Sigmoid colon (tissue), 7 donors: Measurements from ENCODE around the gene EDC4. TPM values are rescaled to one million over a fixed set of nuclear protein-coding genes. Genes with fewer than 3 reads are reported as not detected.

ENCODE experiments used
- DNase-seq: peaks from one replicate; pipeline ENCODE4 v3.0.0-alpha.2; 2019
- H3K27ac ChIP-seq, 4 donors: fragments of 200-600 bp; sonication (generic); one replicate each; pipeline ENCODE4 v1.5.1; 2016 to 2019; ENCODE audit warnings: mild to moderate bottlenecking in 1 of 4
- H3K27me3 ChIP-seq, 3 donors: fragments of 200-600 bp; sonication (generic); one replicate each; pipeline ENCODE4 v1.5.1; 2019; ENCODE audit warnings: mild to moderate bottlenecking in 1 of 3
- H3K36me3 ChIP-seq, 4 donors: fragments of 200-600 bp; sonication (generic); one replicate each; pipeline ENCODE4 v1.5.1; 2016 to 2019
- H3K4me1 ChIP-seq, 4 donors: fragments of 200-600 bp; sonication (generic); one replicate each; pipeline ENCODE4 v1.5.1; 2017 to 2019
- H3K4me3 ChIP-seq, 4 donors: fragments of 200-600 bp; sonication (generic); one replicate each; pipeline ENCODE4 v1.5.1; 2017 to 2019; ENCODE audit warnings: mild to moderate bottlenecking in 2 of 4, moderate library complexity in 1 of 4
- H3K9me3 ChIP-seq, 4 donors: fragments of 200-600 bp in 3 of 4; sonication (generic) in 3 of 4; one replicate each; pipeline versions ENCODE4 v1.5.1 to v1.6.1; 2013 to 2019
- CTCF ChIP-seq, 4 experiments: fragments of 450-650 bp in 3 of 4; fragments of 200-600 bp in 1 of 4; IDR thresholded peaks; one replicate each; pipeline ENCODE4 v1.5.1; 2016 to 2019; ENCODE audit warnings: antibody characterized with exemption in 4 of 4, mild to moderate bottlenecking in 3 of 4, moderate library complexity in 2 of 4
- EP300 ChIP-seq, 4 donors: sonication (generic); formaldehyde crosslinking; IDR thresholded peaks; one replicate each; pipeline ENCODE4 v1.6.1; 2017; ENCODE audit warnings: antibody characterized with exemption in 4 of 4
- POLR2A ChIP-seq, 2 donors: fragments of 450-650 bp; IDR thresholded peaks; one replicate each; pipeline ENCODE4 v1.6.1; 2016; ENCODE audit warnings: antibody characterized with exemption in 2 of 2, mild to moderate bottlenecking in 2 of 2, moderate library complexity in 2 of 2
- POLR2AphosphoS5 ChIP-seq, 4 donors: sonication (generic); formaldehyde crosslinking; IDR thresholded peaks; one replicate each; pipeline ENCODE4 v1.6.1; 2017; ENCODE audit warnings: antibody characterized with exemption in 4 of 4
- WGBS, 2 donors: extraction: QIAGEN DNeasy Blood & Tissue Kit; methylation state at CpG; one replicate each; pipeline ENCODE4 v1.1.7; 2013; 5-methylcytosine and 5-hydroxymethylcytosine counted together
- intact Hi-C: fragments of 100-400 bp; cut with DNase I; formaldehyde crosslinking; loops from one replicate; pipeline ENCODE4 v1.15.1; 2023
- polyA plus RNA-seq, 3 donors: library from polyadenylated mRNA; stranded (reverse); fragments of 200-250 nt; gene quantifications; one replicate each; pipeline ENCODE4 v1.2.3, GENCODE V29; 2013
- total RNA-seq, 4 donors: library from RNA; depleted of rRNA; stranded (reverse); fragments of >200 nt; gene quantifications; one replicate each; pipeline ENCODE4 v1.1.0, GENCODE V29; 2016
- donor health status: healthy with polysubstance abuse.
- donor health status: Bipolar disorder and iron deficiency.
- donor health status: healthy.

Gene EDC4
- total and polyA plus RNA-seq, 7 donors = 24.5 to 48.9 (median 33.5) TPM

- peaks cover 0 to 46% (median 25%) of the 10 kb centered on the region in 4 donors for H3K4me1 ChIP-seq
- no peak overlapping the region for H3K4me3 ChIP-seq
- intact Hi-C loops = no loop called here
- TF ChIP-seq POLR2A (IDR thresholded peaks at IDR 0.05) (no peak), POLR2AphosphoS5 (IDR thresholded peaks at IDR 0.05) (no peak), CTCF (IDR thresholded peaks at IDR 0.05) (no peak), EP300 (IDR thresholded peaks at IDR 0.05) (no peak)
- no peak overlapping the region for H3K27ac ChIP-seq
- H3K9me3 ChIP-seq = no peaks in the 10 kb centered on the region
- peaks cover under 1 to 10% (median 4%) of the 10 kb centered on the region in 4 donors for H3K36me3 ChIP-seq
- 86 to 91% methylated on average over 5 of the region's 5 CpGs for WGBS, 2 donors
- H3K27me3 ChIP-seq = no peaks in the 10 kb centered on the region
- no peak for DNase-seq
These were observed 49.4 kb downstream of the EDC4 start for GRCh38 chr16:67922221-67922620.

- H3K9me3 ChIP-seq = no peaks in the 10 kb centered on the region
- no peaks in the 10 kb centered on the region for H3K27me3 ChIP-seq
- no peak for DNase-seq
- 90 to 91% methylated on average over 8 of the region's 8 CpGs for WGBS, 2 donors
- intact Hi-C loops = no loop called here
- peaks cover 5 to 15% (median 9%) of the 10 kb centered on the region in 4 donors for H3K36me3 ChIP-seq
- no peak overlapping the region for H3K4me3 ChIP-seq
- TF ChIP-seq CTCF (IDR thresholded peaks at IDR 0.05) (no peak), EP300 (IDR thresholded peaks at IDR 0.05) (no peak), POLR2A (IDR thresholded peaks at IDR 0.05) (no peak), POLR2AphosphoS5 (IDR thresholded peaks at IDR 0.05) (no peak)
- peaks cover 0 to 41% (median 20%) of the 10 kb centered on the region in 4 donors for H3K4me1 ChIP-seq
- H3K27ac ChIP-seq = no peak overlapping the region
These were observed 49.9 kb downstream of the EDC4 start for GRCh38 chr16:67922740-67923139.

- Histone ChIP-seq H3K27me3 (no peaks in the 10 kb centered on the region), H3K4me1 (peaks cover 0 to 33% (median 18%) of the 10 kb centered on the region in 4 donors), H3K27ac (peak overlapping the region in 1 of 4 donors; percentile 10), H3K9me3 (no peaks in the 10 kb centered on the region), H3K4me3 (no peak overlapping the region), H3K36me3 (peaks cover 8 to 24% (median 12%) of the 10 kb centered on the region in 4 donors)
- TF ChIP-seq CTCF (IDR thresholded peaks at IDR 0.05) = no peak
- no peak for TF ChIP-seq POLR2AphosphoS5 (IDR thresholded peaks at IDR 0.05)
- no peak for TF ChIP-seq POLR2A (IDR thresholded peaks at IDR 0.05)
- intact Hi-C loops = no loop called here
- DNase-seq = no peak
- WGBS, 2 donors = 74 to 85% methylated on average over 10 of the region's 10 CpGs
These were observed 50.7 kb downstream of the EDC4 start for GRCh38 chr16:67923414-67924116.

GRCh38 chr16:67924140-67924906, 51.5 kb downstream of the EDC4 start:
- no peaks in the 10 kb centered on the region for H3K9me3 ChIP-seq
- H3K4me1 ChIP-seq = peaks cover 0 to 31% (median 15%) of the 10 kb centered on the region in 4 donors
- intact Hi-C loops = no loop called here
- H3K4me3 ChIP-seq = no peak overlapping the region
- 86 to 96% methylated on average over 10 of the region's 10 CpGs for WGBS, 2 donors
- H3K27ac ChIP-seq = peak overlapping the region in 1 of 4 donors; percentile 2
- no peak for DNase-seq
- H3K36me3 ChIP-seq = peaks cover 8 to 31% (median 13%) of the 10 kb centered on the region in 4 donors
- TF ChIP-seq POLR2A (IDR thresholded peaks at IDR 0.05) = no peak
- TF ChIP-seq POLR2AphosphoS5 (IDR thresholded peaks at IDR 0.05) = no peak
- no peak for TF ChIP-seq EP300 (IDR thresholded peaks at IDR 0.05)
- TF ChIP-seq CTCF (IDR thresholded peaks at IDR 0.05) = no peak
- no peaks in the 10 kb centered on the region for H3K27me3 ChIP-seq
